ENCODE data around the gene RASGRF1. TPM values are rescaled to one million over a fixed set of nuclear protein-coding genes. Genes with fewer than 3 reads are reported as not detected.

The RASGRF1 gene
- total and polyA plus RNA-seq, 2 experiments from 2014 or later, result 0.05 to 0.24 TPM

- H4K20me1 ChIP-seq (replicated peaks; ENCODE audit: insufficient read depth), result no peaks in the 10 kb centered on the region
- DNase-seq (ENCODE audit: low spot score) (no peak), ATAC-seq (no peak)
- no peak for TF ChIP-seq ZNF331 (CRISPR knock-in tag; IDR thresholded peaks at IDR 0.05; ENCODE audit: low read depth)
- no peak for TF ChIP-seq JUNB (IDR thresholded peaks at IDR 0.05; ENCODE audit: unreplicated experiment)
- TF ChIP-seq EZH2phosphoT487 (IDR thresholded peaks at IDR 0.05; ENCODE audit: unreplicated experiment), result no peak
- no peak for TF ChIP-seq CTCF (conservative IDR thresholded peaks at IDR 0.05; ENCODE audit: low read depth in 2 of 2)
- TF ChIP-seq, protein P1, sequence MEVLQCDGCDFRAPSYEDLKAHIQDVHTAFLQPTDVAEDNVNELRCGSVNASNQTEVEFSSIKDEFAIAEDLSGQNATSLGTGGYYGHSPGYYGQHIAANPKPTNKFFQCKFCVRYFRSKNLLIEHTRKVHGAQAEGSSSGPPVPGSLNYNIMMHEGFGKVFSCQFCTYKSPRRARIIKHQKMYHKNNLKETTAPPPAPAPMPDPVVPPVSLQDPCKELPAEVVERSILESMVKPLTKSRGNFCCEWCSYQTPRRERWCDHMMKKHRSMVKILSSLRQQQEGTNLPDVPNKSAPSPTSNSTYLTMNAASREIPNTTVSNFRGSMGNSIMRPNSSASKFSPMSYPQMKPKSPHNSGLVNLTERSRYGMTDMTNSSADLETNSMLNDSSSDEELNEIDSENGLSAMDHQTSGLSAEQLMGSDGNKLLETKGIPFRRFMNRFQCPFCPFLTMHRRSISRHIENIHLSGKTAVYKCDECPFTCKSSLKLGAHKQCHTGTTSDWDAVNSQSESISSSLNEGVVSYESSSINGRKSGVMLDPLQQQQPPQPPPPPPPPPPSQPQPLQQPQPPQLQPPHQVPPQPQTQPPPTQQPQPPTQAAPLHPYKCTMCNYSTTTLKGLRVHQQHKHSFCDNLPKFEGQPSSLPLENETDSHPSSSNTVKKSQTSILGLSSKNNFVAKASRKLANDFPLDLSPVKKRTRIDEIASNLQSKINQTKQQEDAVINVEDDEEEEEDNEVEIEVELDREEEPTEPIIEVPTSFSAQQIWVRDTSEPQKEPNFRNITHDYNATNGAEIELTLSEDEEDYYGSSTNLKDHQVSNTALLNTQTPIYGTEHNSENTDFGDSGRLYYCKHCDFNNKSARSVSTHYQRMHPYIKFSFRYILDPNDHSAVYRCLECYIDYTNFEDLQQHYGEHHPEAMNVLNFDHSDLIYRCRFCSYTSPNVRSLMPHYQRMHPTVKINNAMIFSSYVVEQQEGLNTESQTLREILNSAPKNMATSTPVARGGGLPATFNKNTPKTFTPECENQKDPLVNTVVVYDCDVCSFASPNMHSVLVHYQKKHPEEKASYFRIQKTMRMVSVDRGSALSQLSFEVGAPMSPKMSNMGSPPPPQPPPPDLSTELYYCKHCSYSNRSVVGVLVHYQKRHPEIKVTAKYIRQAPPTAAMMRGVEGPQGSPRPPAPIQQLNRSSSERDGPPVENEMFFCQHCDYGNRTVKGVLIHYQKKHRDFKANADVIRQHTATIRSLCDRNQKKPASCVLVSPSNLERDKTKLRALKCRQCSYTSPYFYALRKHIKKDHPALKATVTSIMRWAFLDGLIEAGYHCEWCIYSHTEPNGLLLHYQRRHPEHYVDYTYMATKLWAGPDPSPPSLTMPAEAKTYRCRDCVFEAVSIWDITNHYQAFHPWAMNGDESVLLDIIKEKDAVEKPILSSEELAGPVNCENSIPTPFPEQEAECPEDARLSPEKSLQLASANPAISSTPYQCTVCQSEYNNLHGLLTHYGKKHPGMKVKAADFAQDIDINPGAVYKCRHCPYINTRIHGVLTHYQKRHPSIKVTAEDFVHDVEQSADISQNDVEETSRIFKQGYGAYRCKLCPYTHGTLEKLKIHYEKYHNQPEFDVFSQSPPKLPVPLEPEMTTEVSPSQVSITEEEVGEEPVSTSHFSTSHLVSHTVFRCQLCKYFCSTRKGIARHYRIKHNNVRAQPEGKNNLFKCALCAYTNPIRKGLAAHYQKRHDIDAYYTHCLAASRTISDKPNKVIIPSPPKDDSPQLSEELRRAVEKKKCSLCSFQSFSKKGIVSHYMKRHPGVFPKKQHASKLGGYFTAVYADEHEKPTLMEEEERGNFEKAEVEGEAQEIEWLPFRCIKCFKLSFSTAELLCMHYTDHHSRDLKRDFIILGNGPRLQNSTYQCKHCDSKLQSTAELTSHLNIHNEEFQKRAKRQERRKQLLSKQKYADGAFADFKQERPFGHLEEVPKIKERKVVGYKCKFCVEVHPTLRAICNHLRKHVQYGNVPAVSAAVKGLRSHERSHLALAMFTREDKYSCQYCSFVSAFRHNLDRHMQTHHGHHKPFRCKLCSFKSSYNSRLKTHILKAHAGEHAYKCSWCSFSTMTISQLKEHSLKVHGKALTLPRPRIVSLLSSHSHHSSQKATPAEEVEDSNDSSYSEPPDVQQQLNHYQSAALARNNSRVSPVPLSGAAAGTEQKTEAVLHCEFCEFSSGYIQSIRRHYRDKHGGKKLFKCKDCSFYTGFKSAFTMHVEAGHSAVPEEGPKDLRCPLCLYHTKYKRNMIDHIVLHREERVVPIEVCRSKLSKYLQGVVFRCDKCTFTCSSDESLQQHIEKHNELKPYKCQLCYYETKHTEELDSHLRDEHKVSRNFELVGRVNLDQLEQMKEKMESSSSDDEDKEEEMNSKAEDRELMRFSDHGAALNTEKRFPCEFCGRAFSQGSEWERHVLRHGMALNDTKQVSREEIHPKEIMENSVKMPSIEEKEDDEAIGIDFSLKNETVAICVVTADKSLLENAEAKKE (CRISPR knock-in tag; IDR thresholded peaks at IDR 0.05), result no peak
- TF ChIP-seq CREB1 (CRISPR knock-in tag; IDR thresholded peaks at IDR 0.05; ENCODE audit: low read depth), result no peak
- no peak for TF ChIP-seq ZNF114 (CRISPR knock-in tag; IDR thresholded peaks at IDR 0.05)
- TF ChIP-seq EZH2 (IDR thresholded peaks at IDR 0.05; ENCODE audit: low read depth, unreplicated experiment), result no peak
- TF ChIP-seq NANOG (IDR thresholded peaks at IDR 0.05; ENCODE audit: borderline replicate concordance), result no peak
- TF ChIP-seq, protein P2, sequence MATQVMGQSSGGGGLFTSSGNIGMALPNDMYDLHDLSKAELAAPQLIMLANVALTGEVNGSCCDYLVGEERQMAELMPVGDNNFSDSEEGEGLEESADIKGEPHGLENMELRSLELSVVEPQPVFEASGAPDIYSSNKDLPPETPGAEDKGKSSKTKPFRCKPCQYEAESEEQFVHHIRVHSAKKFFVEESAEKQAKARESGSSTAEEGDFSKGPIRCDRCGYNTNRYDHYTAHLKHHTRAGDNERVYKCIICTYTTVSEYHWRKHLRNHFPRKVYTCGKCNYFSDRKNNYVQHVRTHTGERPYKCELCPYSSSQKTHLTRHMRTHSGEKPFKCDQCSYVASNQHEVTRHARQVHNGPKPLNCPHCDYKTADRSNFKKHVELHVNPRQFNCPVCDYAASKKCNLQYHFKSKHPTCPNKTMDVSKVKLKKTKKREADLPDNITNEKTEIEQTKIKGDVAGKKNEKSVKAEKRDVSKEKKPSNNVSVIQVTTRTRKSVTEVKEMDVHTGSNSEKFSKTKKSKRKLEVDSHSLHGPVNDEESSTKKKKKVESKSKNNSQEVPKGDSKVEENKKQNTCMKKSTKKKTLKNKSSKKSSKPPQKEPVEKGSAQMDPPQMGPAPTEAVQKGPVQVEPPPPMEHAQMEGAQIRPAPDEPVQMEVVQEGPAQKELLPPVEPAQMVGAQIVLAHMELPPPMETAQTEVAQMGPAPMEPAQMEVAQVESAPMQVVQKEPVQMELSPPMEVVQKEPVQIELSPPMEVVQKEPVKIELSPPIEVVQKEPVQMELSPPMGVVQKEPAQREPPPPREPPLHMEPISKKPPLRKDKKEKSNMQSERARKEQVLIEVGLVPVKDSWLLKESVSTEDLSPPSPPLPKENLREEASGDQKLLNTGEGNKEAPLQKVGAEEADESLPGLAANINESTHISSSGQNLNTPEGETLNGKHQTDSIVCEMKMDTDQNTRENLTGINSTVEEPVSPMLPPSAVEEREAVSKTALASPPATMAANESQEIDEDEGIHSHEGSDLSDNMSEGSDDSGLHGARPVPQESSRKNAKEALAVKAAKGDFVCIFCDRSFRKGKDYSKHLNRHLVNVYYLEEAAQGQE (IDR thresholded peaks at IDR 0.05; ENCODE audit: unreplicated experiment), result no peak
- TF ChIP-seq STAT1 (IDR thresholded peaks at IDR 0.05; ENCODE audit: unreplicated experiment), result no peak
- TF ChIP-seq, protein P3, sequence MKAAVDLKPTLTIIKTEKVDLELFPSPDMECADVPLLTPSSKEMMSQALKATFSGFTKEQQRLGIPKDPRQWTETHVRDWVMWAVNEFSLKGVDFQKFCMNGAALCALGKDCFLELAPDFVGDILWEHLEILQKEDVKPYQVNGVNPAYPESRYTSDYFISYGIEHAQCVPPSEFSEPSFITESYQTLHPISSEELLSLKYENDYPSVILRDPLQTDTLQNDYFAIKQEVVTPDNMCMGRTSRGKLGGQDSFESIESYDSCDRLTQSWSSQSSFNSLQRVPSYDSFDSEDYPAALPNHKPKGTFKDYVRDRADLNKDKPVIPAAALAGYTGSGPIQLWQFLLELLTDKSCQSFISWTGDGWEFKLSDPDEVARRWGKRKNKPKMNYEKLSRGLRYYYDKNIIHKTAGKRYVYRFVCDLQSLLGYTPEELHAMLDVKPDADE (IDR thresholded peaks at IDR 0.05), result no peak
- no peak for TF ChIP-seq POLR2AphosphoS5 (IDR thresholded peaks at IDR 0.05; ENCODE audit: low read depth)
- H3K36me3 Mint-ChIP-seq (ENCODE audit: low read depth), result no peaks in the 10 kb centered on the region
- H3K27ac Mint-ChIP-seq, result no peak overlapping the region
- H3K4me3 ChIP-seq, result no peak overlapping the region
- H3K4me3 Mint-ChIP-seq, result no peak overlapping the region
- H3K9me3 Mint-ChIP-seq, result no peaks in the 10 kb centered on the region
- H3K27me3 ChIP-seq (ENCODE audit: insufficient read depth), result no peaks in the 10 kb centered on the region
- no peaks in the 10 kb centered on the region for H3K36me3 ChIP-seq (ENCODE audit: insufficient read depth)
- H3K27ac ChIP-seq (ENCODE audit: low read depth), result no peak overlapping the region
- H3F3A ChIP-seq (replicated peaks; ENCODE audit: low read depth), result no peaks in the 10 kb centered on the region
- H3K4me1 Mint-ChIP-seq, result peaks cover 36% of the 10 kb centered on the region
- no peaks in the 10 kb centered on the region; the same call in 1 of the 2 replicates for H3K9me2 ChIP-seq (ENCODE audit: insufficient read depth)
- no peaks in the 10 kb centered on the region for H3K79me2 ChIP-seq (replicated peaks; ENCODE audit: insufficient read depth)
- H3K4me2 ChIP-seq, result no peak overlapping the region
- peaks cover 6% of the 10 kb centered on the region for H3K27me3 Mint-ChIP-seq (ENCODE audit: insufficient read depth, low read depth, poor library complexity)
- H2AFZ ChIP-seq, result no peak overlapping the region; the same call in 1 of the 2 replicates
- H3K4me1 ChIP-seq (ENCODE audit: insufficient read depth), result peaks cover 22% of the 10 kb centered on the region
These were observed 120.8 kb downstream of the RASGRF1 start for GRCh38 chr15:78969687-78970349.

Measured in GM23338 (cell line).